ENCODE data around the gene JARID2.

JARID2 gene

GRCh38 chr6:15462256-15462655, 216.4 kb downstream of the JARID2 start:
- no peak overlapping the region for H3K27ac ChIP-seq (ENCODE audit: low read depth, low read length)
- peaks cover 0 to 44% (median 29%) of the 10 kb centered on the region in 5 donors for H3K4me1 ChIP-seq (ENCODE audit: control insufficient read depth in 5 of 5, insufficient read depth in 5 of 5, low read length in 5 of 5)
- no peak overlapping the region for H3K4me3 ChIP-seq (ENCODE audit: low read depth in 1 of 5, low read length in 5 of 5)
- H3K27me3 ChIP-seq (ENCODE audit: control insufficient read depth in 5 of 5, insufficient read depth in 4 of 5, low read length in 5 of 5): no peaks in the 10 kb centered on the region
- H3K9ac ChIP-seq (ENCODE audit: low read length in 5 of 5): no peak overlapping the region
- no peaks in the 10 kb centered on the region for H3K9me3 ChIP-seq (ENCODE audit: control insufficient read depth in 5 of 5, low read length in 5 of 5)
- H3K36me3 ChIP-seq (ENCODE audit: control insufficient read depth in 5 of 5, insufficient read depth in 5 of 5, low read length in 5 of 5): no peaks in the 10 kb centered on the region

- H3K27ac ChIP-seq (ENCODE audit: low read depth, low read length): no peak overlapping the region
- peaks cover 0 to 40% (median 29%) of the 10 kb centered on the region in 5 donors for H3K4me1 ChIP-seq (ENCODE audit: control insufficient read depth in 5 of 5, insufficient read depth in 5 of 5, low read length in 5 of 5)
- no peaks in the 10 kb centered on the region for H3K9me3 ChIP-seq (ENCODE audit: control insufficient read depth in 5 of 5, low read length in 5 of 5)
- no peaks in the 10 kb centered on the region for H3K36me3 ChIP-seq (ENCODE audit: control insufficient read depth in 5 of 5, insufficient read depth in 5 of 5, low read length in 5 of 5)
- no peak overlapping the region for H3K9ac ChIP-seq (ENCODE audit: low read length in 5 of 5)
- H3K4me3 ChIP-seq (ENCODE audit: low read depth in 1 of 5, low read length in 5 of 5): peak overlapping the region in 3 of 5 donors; percentile 6 to 13 (median 9)
- H3K27me3 ChIP-seq (ENCODE audit: control insufficient read depth in 5 of 5, insufficient read depth in 4 of 5, low read length in 5 of 5): no peaks in the 10 kb centered on the region
These were observed 217.1 kb downstream of the JARID2 start for GRCh38 chr6:15462717-15463525.

GRCh38 chr6:15464211-15464725, 218.4 kb downstream of the JARID2 start:
- H3K27ac ChIP-seq (ENCODE audit: low read depth, low read length): no peak overlapping the region
- H3K4me3 ChIP-seq (ENCODE audit: low read depth in 1 of 5, low read length in 5 of 5): no peak overlapping the region
- H3K27me3 ChIP-seq (ENCODE audit: control insufficient read depth in 5 of 5, insufficient read depth in 4 of 5, low read length in 5 of 5): no peaks in the 10 kb centered on the region
- H3K9me3 ChIP-seq (ENCODE audit: control insufficient read depth in 5 of 5, low read length in 5 of 5): no peaks in the 10 kb centered on the region
- peaks cover 0 to 7% (median 5%) of the 10 kb centered on the region in 5 donors for H3K36me3 ChIP-seq (ENCODE audit: control insufficient read depth in 5 of 5, insufficient read depth in 5 of 5, low read length in 5 of 5)
- peaks cover 0 to 34% (median 27%) of the 10 kb centered on the region in 5 donors for H3K4me1 ChIP-seq (ENCODE audit: control insufficient read depth in 5 of 5, insufficient read depth in 5 of 5, low read length in 5 of 5)
- H3K9ac ChIP-seq (ENCODE audit: low read length in 5 of 5): no peak overlapping the region

GRCh38 chr6:15465212-15465611, 219.3 kb downstream of the JARID2 start:
- Histone ChIP-seq H3K27me3 (ENCODE audit: control insufficient read depth in 5 of 5, insufficient read depth in 4 of 5, low read length in 5 of 5) (no peaks in the 10 kb centered on the region), H3K27ac (ENCODE audit: low read depth, low read length) (no peak overlapping the region), H3K36me3 (ENCODE audit: control insufficient read depth in 5 of 5, insufficient read depth in 5 of 5, low read length in 5 of 5) (peaks cover 3 to 10% (median 6%) of the 10 kb centered on the region in 5 donors), H3K9me3 (ENCODE audit: control insufficient read depth in 5 of 5, low read length in 5 of 5) (no peaks in the 10 kb centered on the region), H3K4me3 (ENCODE audit: low read depth in 1 of 5, low read length in 5 of 5) (no peak overlapping the region), H3K4me1 (ENCODE audit: control insufficient read depth in 5 of 5, insufficient read depth in 5 of 5, low read length in 5 of 5) (peaks cover 0 to 26% (median 21%) of the 10 kb centered on the region in 5 donors), H3K9ac (ENCODE audit: low read length in 5 of 5) (no peak overlapping the region)

GRCh38 chr6:15470746-15471145, 224.9 kb downstream of the JARID2 start:
- Histone ChIP-seq H3K9me3 (ENCODE audit: control insufficient read depth in 5 of 5, low read length in 5 of 5) (no peaks in the 10 kb centered on the region), H3K4me1 (ENCODE audit: control insufficient read depth in 5 of 5, insufficient read depth in 5 of 5, low read length in 5 of 5) (peaks cover 0 to 20% (median 0%) of the 10 kb centered on the region in 5 donors), H3K4me3 (ENCODE audit: low read depth in 1 of 5, low read length in 5 of 5) (no peak overlapping the region), H3K9ac (ENCODE audit: low read length in 5 of 5) (no peak overlapping the region), H3K27ac (ENCODE audit: low read depth, low read length) (no peak overlapping the region), H3K27me3 (ENCODE audit: control insufficient read depth in 5 of 5, insufficient read depth in 4 of 5, low read length in 5 of 5) (no peaks in the 10 kb centered on the region), H3K36me3 (ENCODE audit: control insufficient read depth in 5 of 5, insufficient read depth in 5 of 5, low read length in 5 of 5) (peaks cover 5 to 19% (median 14%) of the 10 kb centered on the region in 5 donors)

- Histone ChIP-seq H3K4me3 (ENCODE audit: low read depth in 1 of 5, low read length in 5 of 5) (no peak overlapping the region), H3K4me1 (ENCODE audit: control insufficient read depth in 5 of 5, insufficient read depth in 5 of 5, low read length in 5 of 5) (peaks cover 0 to 33% (median 3%) of the 10 kb centered on the region in 5 donors), H3K27ac (ENCODE audit: low read depth, low read length) (peak overlapping the region; percentile 22), H3K27me3 (ENCODE audit: control insufficient read depth in 5 of 5, insufficient read depth in 4 of 5, low read length in 5 of 5) (no peaks in the 10 kb centered on the region), H3K36me3 (ENCODE audit: control insufficient read depth in 5 of 5, insufficient read depth in 5 of 5, low read length in 5 of 5) (peaks cover 5 to 19% (median 14%) of the 10 kb centered on the region in 5 donors), H3K9ac (ENCODE audit: low read length in 5 of 5) (no peak overlapping the region), H3K9me3 (ENCODE audit: control insufficient read depth in 5 of 5, low read length in 5 of 5) (no peaks in the 10 kb centered on the region)
These were observed 226.8 kb downstream of the JARID2 start for GRCh38 chr6:15472621-15473020.

- Histone ChIP-seq H3K27me3 (ENCODE audit: control insufficient read depth in 5 of 5, insufficient read depth in 4 of 5, low read length in 5 of 5) (no peaks in the 10 kb centered on the region), H3K4me1 (ENCODE audit: control insufficient read depth in 5 of 5, insufficient read depth in 5 of 5, low read length in 5 of 5) (peaks cover 0 to 33% (median 3%) of the 10 kb centered on the region in 5 donors), H3K27ac (ENCODE audit: low read depth, low read length) (peak overlapping the region; percentile 22), H3K9me3 (ENCODE audit: control insufficient read depth in 5 of 5, low read length in 5 of 5) (no peaks in the 10 kb centered on the region), H3K4me3 (ENCODE audit: low read depth in 1 of 5, low read length in 5 of 5) (no peak overlapping the region), H3K9ac (ENCODE audit: low read length in 5 of 5) (no peak overlapping the region), H3K36me3 (ENCODE audit: control insufficient read depth in 5 of 5, insufficient read depth in 5 of 5, low read length in 5 of 5) (peaks cover 5 to 19% (median 14%) of the 10 kb centered on the region in 5 donors)
These were observed 227.3 kb downstream of the JARID2 start for GRCh38 chr6:15473174-15473573.

GRCh38 chr6:15473741-15474161, 227.9 kb downstream of the JARID2 start:
- Histone ChIP-seq H3K9ac (ENCODE audit: low read length in 5 of 5) (no peak overlapping the region), H3K4me3 (ENCODE audit: low read depth in 1 of 5, low read length in 5 of 5) (no peak overlapping the region), H3K4me1 (ENCODE audit: control insufficient read depth in 5 of 5, insufficient read depth in 5 of 5, low read length in 5 of 5) (peaks cover 0 to 33% (median 3%) of the 10 kb centered on the region in 5 donors), H3K36me3 (ENCODE audit: control insufficient read depth in 5 of 5, insufficient read depth in 5 of 5, low read length in 5 of 5) (peaks cover 3 to 16% (median 11%) of the 10 kb centered on the region in 5 donors), H3K9me3 (ENCODE audit: control insufficient read depth in 5 of 5, low read length in 5 of 5) (no peaks in the 10 kb centered on the region), H3K27me3 (ENCODE audit: control insufficient read depth in 5 of 5, insufficient read depth in 4 of 5, low read length in 5 of 5) (no peaks in the 10 kb centered on the region), H3K27ac (ENCODE audit: low read depth, low read length) (peak overlapping the region; percentile 22)

GRCh38 chr6:15474196-15474595, 228.3 kb downstream of the JARID2 start:
- Histone ChIP-seq H3K27me3 (ENCODE audit: control insufficient read depth in 5 of 5, insufficient read depth in 4 of 5, low read length in 5 of 5) (no peaks in the 10 kb centered on the region), H3K9ac (ENCODE audit: low read length in 5 of 5) (no peak overlapping the region), H3K4me3 (ENCODE audit: low read depth in 1 of 5, low read length in 5 of 5) (no peak overlapping the region), H3K4me1 (ENCODE audit: control insufficient read depth in 5 of 5, insufficient read depth in 5 of 5, low read length in 5 of 5) (peaks cover 0 to 33% (median 3%) of the 10 kb centered on the region in 5 donors), H3K27ac (ENCODE audit: low read depth, low read length) (peak overlapping the region; percentile 22), H3K36me3 (ENCODE audit: control insufficient read depth in 5 of 5, insufficient read depth in 5 of 5, low read length in 5 of 5) (peaks cover 0 to 13% (median 9%) of the 10 kb centered on the region in 5 donors), H3K9me3 (ENCODE audit: control insufficient read depth in 5 of 5, low read length in 5 of 5) (no peaks in the 10 kb centered on the region)

- Histone ChIP-seq H3K4me3 (ENCODE audit: low read depth in 1 of 5, low read length in 5 of 5) (no peak overlapping the region), H3K27ac (ENCODE audit: low read depth, low read length) (no peak overlapping the region), H3K27me3 (ENCODE audit: control insufficient read depth in 5 of 5, insufficient read depth in 4 of 5, low read length in 5 of 5) (no peaks in the 10 kb centered on the region), H3K36me3 (ENCODE audit: control insufficient read depth in 5 of 5, insufficient read depth in 5 of 5, low read length in 5 of 5) (peaks cover 0 to 10% (median 7%) of the 10 kb centered on the region in 5 donors), H3K4me1 (ENCODE audit: control insufficient read depth in 5 of 5, insufficient read depth in 5 of 5, low read length in 5 of 5) (peaks cover 0 to 40% (median 3%) of the 10 kb centered on the region in 5 donors), H3K9me3 (ENCODE audit: control insufficient read depth in 5 of 5, low read length in 5 of 5) (no peaks in the 10 kb centered on the region), H3K9ac (ENCODE audit: low read length in 5 of 5) (no peak overlapping the region)
These were observed 229.4 kb downstream of the JARID2 start for GRCh38 chr6:15475261-15475660.
